Fibroblast of lung (primary cell): ENCODE data around the gene PDXK. TPM values are rescaled to one million over a fixed set of nuclear protein-coding genes. Genes with fewer than 3 reads are reported as not detected.

Source experiments
- DNase-seq, 2 donors: peaks; one replicate each; pipeline versions ENCODE4 v3.0.0 to v3.0.0-alpha.2; 2010; ENCODE audit warnings: low read depth in 2 of 2
- H2AFZ ChIP-seq: 2 replicates; pipeline ENCODE4 v1.5.1; 2012; ENCODE audit warnings: low read length, control low read depth, inconsistent platforms
- H3K27ac ChIP-seq: 2 replicates; pipeline ENCODE4 v1.5.1; 2011; ENCODE audit warnings: low read length, control low read depth; ENCODE audit not compliant: insufficient read depth
- H3K27me3 ChIP-seq: 2 replicates; pipeline ENCODE4 v1.5.1; 2011; ENCODE audit warnings: mild to moderate bottlenecking, low read length; ENCODE audit not compliant: control insufficient read depth, insufficient read depth
- H3K36me3 ChIP-seq: 2 replicates; pipeline ENCODE4 v1.5.1; 2011; ENCODE audit warnings: low read length; ENCODE audit not compliant: control insufficient read depth, insufficient read depth
- H3K4me1 ChIP-seq: 2 replicates; pipeline ENCODE4 v1.5.1; 2011; ENCODE audit warnings: low read length; ENCODE audit not compliant: control insufficient read depth, insufficient read depth; ENCODE audit errors: extremely low read depth
- H3K4me2 ChIP-seq: 2 replicates; pipeline ENCODE4 v1.5.1; 2011; ENCODE audit warnings: low read length, control low read depth; ENCODE audit not compliant: insufficient read depth; ENCODE audit errors: extremely low read depth
- H3K4me3 ChIP-seq, 4 experiments: fragments of 200-600 bp in 1 of 4; sonication (generic) in 1 of 4; replicated peaks in 1 of 4; 2 replicates each; pipeline ENCODE4 v1.5.1; 2011 to 2016; ENCODE audit warnings: low read length in 4 of 4, low read depth in 3 of 4, mild to moderate bottlenecking in 3 of 4, control low read depth in 2 of 4, inconsistent platforms in 1 of 4, mixed read lengths in 1 of 4; ENCODE audit not compliant: insufficient read depth in 1 of 4; ENCODE audit errors: control extremely low read depth in 1 of 4
- H3K79me2 ChIP-seq: 2 replicates; pipeline ENCODE4 v1.5.1; 2012; ENCODE audit warnings: mild to moderate bottlenecking, low read length, inconsistent platforms; ENCODE audit not compliant: control insufficient read depth, insufficient read depth
- H3K9ac ChIP-seq: 2 replicates; pipeline ENCODE4 v1.5.1; 2011; ENCODE audit warnings: mild to moderate bottlenecking, low read length, control low read depth; ENCODE audit not compliant: insufficient read depth
- H3K9me3 ChIP-seq: 2 replicates; pipeline ENCODE4 v1.5.1; 2012; ENCODE audit warnings: low read depth, low read length; ENCODE audit not compliant: control insufficient read depth, insufficient read depth
- H4K20me1 ChIP-seq: 2 replicates; pipeline ENCODE4 v1.5.1; 2011; ENCODE audit warnings: low read length; ENCODE audit not compliant: control insufficient read depth, insufficient read depth; ENCODE audit errors: extremely low read depth
- CTCF ChIP-seq, 2 donors: IDR thresholded peaks in 1 of 2; conservative IDR thresholded peaks in 1 of 2; 1 replicate in 1 of 2; 2 replicates in 1 of 2; pipeline ENCODE4 v1.5.1; 2011 to 2012; ENCODE audit warnings: low read length in 2 of 2, control low read depth in 1 of 2, inconsistent platforms in 1 of 2, low read depth in 1 of 2, mild to moderate bottlenecking in 1 of 2
- EZH2 ChIP-seq: IDR thresholded peaks from 2 replicates; pipeline ENCODE4 v1.5.1; 2012; ENCODE audit warnings: low read length, control low read depth, mild to moderate bottlenecking; ENCODE audit errors: missing control alignments
- polyA plus RNA-seq, 2 donors: library from polyadenylated mRNA; depleted of rRNA in 1 of 2; stranded (reverse) in 1 of 2; unstranded in 1 of 2; fragments of >200 nt; gene quantifications; 2 replicates each; pipeline ENCODE4 v1.2.1, GENCODE V29; 2011 to 2012; ENCODE audit warnings: missing spikeins in 1 of 2
- total RNA-seq: library from RNA; depleted of rRNA; stranded (reverse); fragments of >200 nt; gene quantifications from 2 replicates; pipeline ENCODE4 v1.2.1, GENCODE V29; 2014

The PDXK gene
- total and polyA plus RNA-seq, 2 donors (not counting 1 experiment from before 2014, with no cell fraction given), result 47.4 to 146 TPM

GRCh38 chr21:43690346-43690745 lies 28.6 kb upstream of the PDXK start:
- Histone ChIP-seq H3K4me1 (no peaks in the 10 kb centered on the region), H3K4me2 (no peak overlapping the region), H3K27ac (no peak overlapping the region), H3K27me3 (no peaks in the 10 kb centered on the region), H4K20me1 (no peaks in the 10 kb centered on the region), H3K36me3 (peaks cover 22% of the 10 kb centered on the region), H3K4me3 (no peak overlapping the region), H3K9me3 (no peaks in the 10 kb centered on the region), H3K79me2 (no peaks in the 10 kb centered on the region), H2AFZ (no peak overlapping the region), H3K9ac (no peak overlapping the region)
- TF ChIP-seq EZH2, result no peak
- DNase-seq, result no peak

GRCh38 chr21:43691086-43691795 lies 27.7 kb upstream of the PDXK start:
- no peak overlapping the region for H3K4me2 ChIP-seq
- H3K4me3 ChIP-seq, result no peak overlapping the region
- no peak overlapping the region for H2AFZ ChIP-seq
- no peak overlapping the region for H3K27ac ChIP-seq
- TF ChIP-seq CTCF (conservative IDR thresholded peaks at IDR 0.05 in 1 of 2, IDR thresholded peaks at IDR 0.05 in 1 of 2; ENCODE audit: low read depth in 1 of 2, low read length in 2 of 2) (no peak), EZH2 (no peak)
- H3K79me2 ChIP-seq, result no peaks in the 10 kb centered on the region
- no peaks in the 10 kb centered on the region for H4K20me1 ChIP-seq
- H3K9me3 ChIP-seq, result no peaks in the 10 kb centered on the region
- H3K4me1 ChIP-seq, result no peaks in the 10 kb centered on the region
- H3K27me3 ChIP-seq, result no peaks in the 10 kb centered on the region
- no peak overlapping the region for H3K9ac ChIP-seq
- DNase-seq, result no peak
- H3K36me3 ChIP-seq, result peaks cover 22% of the 10 kb centered on the region

- Histone ChIP-seq H2AFZ (no peak overlapping the region), H3K79me2 (no peaks in the 10 kb centered on the region), H3K4me1 (no peaks in the 10 kb centered on the region), H3K4me3 (no peak overlapping the region), H3K27ac (no peak overlapping the region), H4K20me1 (no peaks in the 10 kb centered on the region), H3K36me3 (peaks cover 22% of the 10 kb centered on the region), H3K27me3 (no peaks in the 10 kb centered on the region), H3K9me3 (no peaks in the 10 kb centered on the region), H3K9ac (no peak overlapping the region), H3K4me2 (no peak overlapping the region)
- no peak for DNase-seq
- no peak for TF ChIP-seq EZH2
- TF ChIP-seq CTCF (conservative IDR thresholded peaks at IDR 0.05 in 1 of 2, IDR thresholded peaks at IDR 0.05 in 1 of 2; ENCODE audit: low read depth in 1 of 2, low read length in 2 of 2), result no peak
These were observed 27.1 kb upstream of the PDXK start for GRCh38 chr21:43691801-43692200.
